HFFc6 (cell line): ENCODE results near the gene RGS12. TPM values are rescaled to one million over a fixed set of nuclear protein-coding genes. Genes with fewer than 3 reads are reported as not detected.
A peak's percentile ranks its signal among the peaks of the same experiment; 100 is the strongest.

ENCODE experiments used
- DNase-seq: peaks from one replicate; pipeline ENCODE4 v3.0.0-alpha.2; 2018
- H3K27ac Mint-ChIP-seq: 2 replicates; pipeline ENCODE4 v1.8.0; 2020; ENCODE audit warnings: mild to moderate bottlenecking, mixed read lengths
- H3K27me3 Mint-ChIP-seq: 2 replicates; pipeline ENCODE4 v1.8.0; 2021; ENCODE audit warnings: mild to moderate bottlenecking, moderate library complexity, mixed read lengths; ENCODE audit not compliant: insufficient read depth
- H3K36me3 Mint-ChIP-seq: 2 replicates; pipeline ENCODE4 v1.8.0; 2021; ENCODE audit warnings: low read depth, mixed read lengths
- H3K4me1 Mint-ChIP-seq: 2 replicates; pipeline ENCODE4 v1.8.0; 2020; ENCODE audit warnings: low read depth, mixed read lengths
- H3K4me3 Mint-ChIP-seq: 2 replicates; pipeline ENCODE4 v1.8.0; 2020; ENCODE audit warnings: mild to moderate bottlenecking, moderate library complexity, mixed read lengths
- H3K9me3 Mint-ChIP-seq: 2 replicates; pipeline ENCODE4 v1.8.0; 2020; ENCODE audit warnings: mild to moderate bottlenecking, mixed read lengths
- CTCF ChIP-seq: fragments of 200-600 bp; sonication (generic); IDR thresholded peaks from 2 replicates; pipeline ENCODE4 v1.5.0; 2021; ENCODE audit warnings: antibody characterized with exemption, mild to moderate bottlenecking
- total RNA-seq, 6 experiments: library from RNA; stranded (reverse); fragmentation: NEBNext Ultra II Directional; extraction: Animal tissue kit (Norgen Biotek cat#: 25700); gene quantifications; 2 replicates in 1 of 6; 3 replicates in 5 of 6; pipeline ENCODE4 v1.2.3, GENCODE V29; 2021

RGS12 gene
- total RNA-seq, 6 experiments from 2014 or later = 8.5 to 15.2 (median 12.1) TPM

GRCh38 chr4:3321295-3321889 lies 28.6 kb downstream of the RGS12 start:
- DNase-seq = no peak
- Mint-ChIP-seq H3K4me1 (peaks cover 9% of the 10 kb centered on the region), H3K9me3 (no peaks in the 10 kb centered on the region), H3K4me3 (no peak overlapping the region), H3K27ac (peak overlapping the region; percentile 73), H3K36me3 (peaks cover 8% of the 10 kb centered on the region; the same call in 1 of the 2 replicates), H3K27me3 (no peaks in the 10 kb centered on the region; the same call in 1 of the 2 replicates)
- TF ChIP-seq CTCF = no peak

DNA sequence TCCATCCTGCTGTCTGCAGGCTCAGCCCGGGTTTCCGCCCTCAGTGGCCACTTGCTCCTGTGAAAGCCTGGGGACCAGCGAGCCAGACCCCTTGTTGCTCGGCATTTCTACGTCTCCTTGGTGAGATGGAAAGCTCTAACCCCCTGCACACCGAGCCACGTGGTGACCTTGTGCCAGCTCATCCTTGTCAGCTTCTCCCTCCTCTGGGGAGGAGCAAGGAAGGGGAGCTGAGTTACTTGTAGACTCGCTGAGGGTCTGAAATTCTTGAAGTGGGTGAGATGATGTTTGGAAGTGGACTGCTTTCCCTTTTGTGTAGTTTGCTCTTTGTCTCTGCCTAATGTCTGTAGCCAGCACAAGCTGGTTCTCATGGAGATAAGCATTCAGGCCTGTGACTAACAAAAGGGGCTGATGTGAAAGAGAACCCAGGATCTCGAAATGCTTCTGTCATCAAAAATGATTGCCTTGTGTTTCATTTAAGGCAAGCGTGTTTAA lies 29.3 kb downstream of the RGS12 start:
- Mint-ChIP-seq H3K27ac (peak overlapping the region; percentile 73), H3K36me3 (peaks cover 5% of the 10 kb centered on the region; the same call in 1 of the 2 replicates), H3K9me3 (no peaks in the 10 kb centered on the region), H3K4me1 (peaks cover 9% of the 10 kb centered on the region), H3K27me3 (no peaks in the 10 kb centered on the region; the same call in 1 of the 2 replicates), H3K4me3 (no peak overlapping the region)
- no peak for TF ChIP-seq CTCF
- no peak for DNase-seq

DNA sequence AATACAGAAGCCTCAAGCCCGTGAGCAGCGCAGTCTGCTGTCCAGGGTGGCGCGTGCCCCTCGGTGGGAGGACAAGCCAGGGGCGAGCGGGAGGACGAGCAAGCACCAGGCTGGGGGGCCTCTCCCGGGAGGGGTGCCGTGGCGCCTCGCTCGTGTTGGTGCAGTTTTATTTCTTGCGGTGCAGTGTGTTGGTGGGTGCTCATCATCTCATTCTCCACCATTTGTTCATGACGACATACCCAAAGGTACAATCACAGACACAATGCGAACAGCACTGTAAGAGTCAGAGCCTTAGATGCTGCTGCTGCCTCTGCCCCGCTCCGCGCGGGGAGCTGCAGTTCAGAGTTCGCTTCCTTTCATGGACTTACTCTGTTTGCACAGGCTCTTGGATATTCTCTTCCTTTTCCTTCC lies 30.3 kb downstream of the RGS12 start:
- peaks cover 5% of the 10 kb centered on the region; the same call in 1 of the 2 replicates for H3K36me3 Mint-ChIP-seq
- no peak for TF ChIP-seq CTCF

DNA sequence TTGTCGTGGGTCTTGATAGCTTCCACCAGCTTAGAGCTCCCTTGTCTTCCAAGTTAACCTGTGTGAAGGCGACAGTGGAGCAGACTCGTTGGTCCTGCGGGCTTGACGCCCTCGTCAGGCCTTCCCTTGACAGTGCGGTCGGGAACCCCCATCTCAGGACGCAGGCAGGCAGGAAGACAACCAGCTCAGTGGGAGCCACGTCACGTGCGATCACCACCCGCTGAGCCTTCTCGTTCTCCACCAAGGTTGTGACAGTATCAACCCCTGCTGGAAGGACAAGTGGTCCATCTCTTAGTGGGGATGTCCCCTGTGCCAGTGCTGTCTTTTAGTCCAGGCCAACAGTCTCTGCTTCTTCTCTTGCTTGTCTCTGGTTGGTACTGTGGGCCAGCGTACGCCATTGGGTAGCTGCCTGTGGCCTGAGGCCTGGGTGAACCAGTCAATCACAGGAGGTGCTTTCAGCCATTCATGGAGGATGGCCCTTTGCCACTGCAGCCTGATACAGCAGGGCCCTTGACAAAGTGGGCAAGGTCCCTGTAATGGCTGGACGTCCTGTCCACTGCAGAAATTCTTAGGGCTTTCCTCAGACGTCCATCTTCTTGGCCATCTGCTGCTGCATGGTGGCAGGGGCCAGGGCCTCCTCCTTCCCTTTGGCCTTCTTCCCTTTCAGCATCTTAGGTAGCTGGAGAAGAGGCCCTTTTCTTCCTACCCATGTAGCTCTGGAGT lies 31.4 kb downstream of the RGS12 start:
- Mint-ChIP-seq H3K9me3 (no peaks in the 10 kb centered on the region), H3K27ac (no peak overlapping the region), H3K4me1 (peaks cover 9% of the 10 kb centered on the region), H3K4me3 (no peak overlapping the region), H3K27me3 (no peaks in the 10 kb centered on the region; the same call in 1 of the 2 replicates), H3K36me3 (peaks cover 5% of the 10 kb centered on the region; the same call in 1 of the 2 replicates)
- no peak for DNase-seq
- no peak for TF ChIP-seq CTCF

More for the DNA sequence above, 30.3 kb downstream of the RGS12 start:
- DNase-seq = no peak
- Mint-ChIP-seq H3K4me1 (peaks cover 9% of the 10 kb centered on the region), H3K27me3 (no peaks in the 10 kb centered on the region; the same call in 1 of the 2 replicates), H3K9me3 (no peaks in the 10 kb centered on the region), H3K4me3 (no peak overlapping the region), H3K27ac (no peak overlapping the region)

DNA sequence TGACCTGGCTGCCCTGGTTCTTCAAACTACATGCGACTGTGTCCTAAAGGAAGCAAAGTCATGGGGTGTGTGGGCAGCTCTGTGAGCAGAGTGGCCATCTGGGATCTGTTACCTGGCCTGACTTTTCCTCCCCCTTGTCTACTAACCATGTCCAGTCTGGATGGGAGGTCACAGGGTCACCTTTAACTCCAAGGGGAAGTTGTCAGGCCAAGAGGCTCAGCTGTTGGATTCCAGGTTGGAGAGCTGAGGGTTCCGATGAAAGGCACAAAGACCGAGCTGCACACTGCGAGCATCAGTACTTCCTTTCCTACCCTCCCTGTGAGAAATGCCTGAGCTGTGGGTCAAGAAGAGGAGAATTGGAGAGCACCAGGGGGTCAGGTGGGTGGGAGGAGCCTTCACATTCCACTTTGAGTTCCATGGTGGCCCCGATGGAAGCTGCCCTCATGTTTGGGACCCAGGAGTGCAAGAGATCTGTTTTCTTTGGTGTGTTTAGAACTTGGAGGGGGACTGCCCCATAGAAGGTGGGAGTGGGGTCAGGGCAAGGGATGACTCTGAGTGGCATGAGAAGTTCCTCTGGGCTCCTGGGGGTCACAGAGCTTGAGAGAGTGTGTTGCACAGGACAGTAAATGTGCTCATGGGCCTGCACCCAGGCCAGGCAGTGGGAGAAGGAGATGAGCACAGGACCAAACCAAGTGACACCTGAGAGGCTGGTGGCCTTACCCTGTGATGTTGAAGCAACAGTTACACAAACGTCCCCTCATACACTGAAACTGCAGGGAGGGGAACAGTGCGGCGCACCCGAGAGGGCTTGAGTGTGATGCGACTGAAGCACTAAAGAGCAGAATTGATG lies 36.2 kb downstream of the RGS12 start:
- no peaks in the 10 kb centered on the region for H3K4me1 Mint-ChIP-seq
- H3K36me3 Mint-ChIP-seq = no peaks in the 10 kb centered on the region
- no peak for TF ChIP-seq CTCF
- H3K4me3 Mint-ChIP-seq = no peak overlapping the region
- no peak for DNase-seq
- no peaks in the 10 kb centered on the region; the same call in 1 of the 2 replicates for H3K27me3 Mint-ChIP-seq
- H3K27ac Mint-ChIP-seq = no peak overlapping the region
- H3K9me3 Mint-ChIP-seq = no peaks in the 10 kb centered on the region
